ENCODE results near the gene SEC22C. TPM values are rescaled to one million over a fixed set of nuclear protein-coding genes. Genes with fewer than 3 reads are reported as not detected.

Gene SEC22C
- total RNA-seq, 2 donors from 2014 or later = 78.0 to 120 TPM

- Histone ChIP-seq H3K4me3 (no peak overlapping the region), H3K27me3 (replicated peaks; ENCODE audit: insufficient read depth) (no peaks in the 10 kb centered on the region), H3K27ac (peak overlapping the region; percentile 84 to 87), H3K36me3 (no peaks in the 10 kb centered on the region), H3K9me3 (no peaks in the 10 kb centered on the region), H3K4me1 (replicated peaks) (peaks cover 23% of the 10 kb centered on the region)
- DNase-seq (ENCODE audit: low spot score) = peak; percentile 34
- intact Hi-C loops (cut with DNase I) = no loop called here
- TF ChIP-seq, protein P1, sequence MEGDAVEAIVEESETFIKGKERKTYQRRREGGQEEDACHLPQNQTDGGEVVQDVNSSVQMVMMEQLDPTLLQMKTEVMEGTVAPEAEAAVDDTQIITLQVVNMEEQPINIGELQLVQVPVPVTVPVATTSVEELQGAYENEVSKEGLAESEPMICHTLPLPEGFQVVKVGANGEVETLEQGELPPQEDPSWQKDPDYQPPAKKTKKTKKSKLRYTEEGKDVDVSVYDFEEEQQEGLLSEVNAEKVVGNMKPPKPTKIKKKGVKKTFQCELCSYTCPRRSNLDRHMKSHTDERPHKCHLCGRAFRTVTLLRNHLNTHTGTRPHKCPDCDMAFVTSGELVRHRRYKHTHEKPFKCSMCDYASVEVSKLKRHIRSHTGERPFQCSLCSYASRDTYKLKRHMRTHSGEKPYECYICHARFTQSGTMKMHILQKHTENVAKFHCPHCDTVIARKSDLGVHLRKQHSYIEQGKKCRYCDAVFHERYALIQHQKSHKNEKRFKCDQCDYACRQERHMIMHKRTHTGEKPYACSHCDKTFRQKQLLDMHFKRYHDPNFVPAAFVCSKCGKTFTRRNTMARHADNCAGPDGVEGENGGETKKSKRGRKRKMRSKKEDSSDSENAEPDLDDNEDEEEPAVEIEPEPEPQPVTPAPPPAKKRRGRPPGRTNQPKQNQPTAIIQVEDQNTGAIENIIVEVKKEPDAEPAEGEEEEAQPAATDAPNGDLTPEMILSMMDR (IDR thresholded peaks at IDR 0.05) = no peak
- no peak for TF ChIP-seq POLR2AphosphoS5 (IDR thresholded peaks at IDR 0.05)
- no peak for TF ChIP-seq POLR2A (IDR thresholded peaks at IDR 0.05)
- 21% methylated on average over 4 of the region's 4 CpGs for WGBS
Measured at GRCh38 chr3:42517117-42517516, 64.7 kb downstream of the SEC22C start.

DNA sequence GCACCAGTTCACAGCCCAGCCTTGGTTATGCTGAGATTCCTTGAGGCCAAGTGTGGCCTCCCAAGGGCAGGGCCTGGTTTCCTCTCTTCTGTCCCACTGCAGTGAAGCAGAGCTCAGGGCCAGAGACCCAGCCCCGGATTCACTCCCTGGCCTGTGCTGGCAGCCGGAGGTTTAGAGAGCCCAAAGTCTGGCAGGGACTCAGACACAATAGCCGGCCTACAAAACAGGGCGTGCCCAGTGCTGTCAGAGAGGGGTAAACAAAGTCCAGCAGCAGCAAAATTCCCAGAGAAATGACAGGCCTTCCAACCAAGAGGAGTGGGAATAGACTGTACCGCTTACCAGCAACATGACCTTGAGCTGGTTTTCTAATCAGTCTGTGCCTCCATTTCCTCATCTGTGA is 65.3 kb downstream of the SEC22C start:
- intact Hi-C loops (cut with DNase I) = no loop called here
- no peaks in the 10 kb centered on the region for H3K36me3 ChIP-seq
- no peaks in the 10 kb centered on the region for H3K9me3 ChIP-seq
- no peak overlapping the region for H3K4me3 ChIP-seq
- TF ChIP-seq POLR2AphosphoS5 (IDR thresholded peaks at IDR 0.05) = peak; percentile 52
- TF ChIP-seq POLR2A (IDR thresholded peaks at IDR 0.05) = no peak
- WGBS = 45% methylated on average over 5 of the region's 5 CpGs
- H3K27ac ChIP-seq = peak overlapping the region; percentile 84 to 87
- no peaks in the 10 kb centered on the region for H3K27me3 ChIP-seq (replicated peaks; ENCODE audit: insufficient read depth)
- peak; percentile 73 for DNase-seq (ENCODE audit: low spot score)
- peaks cover 23% of the 10 kb centered on the region for H3K4me1 ChIP-seq (replicated peaks)

DNA sequence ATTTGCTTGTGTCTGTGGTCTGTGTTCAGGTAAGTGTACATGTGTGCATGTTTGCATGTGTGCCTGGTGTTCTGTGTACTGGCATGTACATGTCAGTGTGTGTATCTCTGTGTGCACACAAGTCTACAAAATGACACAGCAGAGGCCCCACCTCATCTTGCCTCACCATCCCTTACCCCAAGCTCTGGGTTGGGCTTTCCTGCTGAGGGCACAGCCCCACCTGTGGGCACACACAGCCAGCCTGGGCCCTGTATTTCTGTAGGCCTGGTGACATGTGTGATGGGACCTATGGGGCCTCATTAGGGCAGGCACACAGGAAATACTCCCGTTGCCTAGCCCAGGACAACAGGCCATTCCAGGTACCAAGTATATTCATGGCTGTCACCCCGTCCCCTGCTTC is 65.8 kb downstream of the SEC22C start:
- H3K4me3 ChIP-seq = no peak overlapping the region
- H3K27me3 ChIP-seq (replicated peaks; ENCODE audit: insufficient read depth) = no peaks in the 10 kb centered on the region
- peak overlapping the region; percentile 84 to 87 for H3K27ac ChIP-seq
- TF ChIP-seq, protein P1 (IDR thresholded peaks at IDR 0.05) = no peak
- TF ChIP-seq POLR2A (IDR thresholded peaks at IDR 0.05) (no peak), POLR2AphosphoS5 (IDR thresholded peaks at IDR 0.05) (no peak)
- H3K9me3 ChIP-seq = no peaks in the 10 kb centered on the region
- H3K36me3 ChIP-seq = no peaks in the 10 kb centered on the region
- DNase-seq (ENCODE audit: low spot score) = no peak
- intact Hi-C loops (cut with DNase I) = no loop called here
- WGBS = 63% methylated on average over 2 of the region's 2 CpGs
- peaks cover 23% of the 10 kb centered on the region for H3K4me1 ChIP-seq (replicated peaks)

DNA sequence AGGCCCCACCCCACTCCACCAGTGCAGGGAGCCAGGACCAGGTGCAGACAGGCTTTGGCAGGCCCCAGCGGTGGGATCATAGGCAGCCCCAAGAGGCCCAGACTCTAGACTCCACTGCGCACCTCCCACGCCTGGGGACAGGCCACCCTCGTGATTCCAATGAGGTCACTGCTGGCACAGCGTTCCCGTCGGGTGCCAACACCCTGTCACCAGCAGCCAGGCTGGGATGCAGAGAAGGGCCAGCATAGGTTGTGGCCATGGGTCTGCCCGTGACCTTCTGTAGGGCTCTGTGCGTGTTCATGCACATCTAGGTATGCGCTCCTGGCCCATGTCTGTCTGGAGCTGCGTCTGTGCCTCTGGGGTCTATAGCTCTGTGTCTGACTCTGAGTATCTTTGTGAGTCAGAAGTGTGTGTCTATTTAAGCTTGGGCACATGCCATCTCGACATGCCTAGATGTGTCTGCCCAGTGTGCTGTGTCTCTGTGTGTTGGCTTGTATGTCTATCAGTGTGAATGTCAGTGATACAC is 66.3 kb downstream of the SEC22C start:
- DNase-seq (ENCODE audit: low spot score) = peak; percentile 87
- Histone ChIP-seq H3K27ac (peak overlapping the region; percentile 84 to 87), H3K9me3 (no peaks in the 10 kb centered on the region), H3K4me1 (replicated peaks) (peaks cover 23% of the 10 kb centered on the region), H3K4me3 (no peak overlapping the region), H3K27me3 (replicated peaks; ENCODE audit: insufficient read depth) (no peaks in the 10 kb centered on the region), H3K36me3 (no peaks in the 10 kb centered on the region)
- no peak for TF ChIP-seq POLR2A (IDR thresholded peaks at IDR 0.05)
- TF ChIP-seq, protein P1 (IDR thresholded peaks at IDR 0.05) = peak in 1 of 4 experiments; percentile 10
- peak; percentile 87 for TF ChIP-seq POLR2AphosphoS5 (IDR thresholded peaks at IDR 0.05)
- intact Hi-C loops (cut with DNase I) = no loop called here
- 66% methylated on average over 12 of the region's 12 CpGs for whole genome bisulfite sequencing

- intact Hi-C loops (cut with DNase I) = no loop called here
- TF ChIP-seq POLR2A (IDR thresholded peaks at IDR 0.05) (no peak), POLR2AphosphoS5 (IDR thresholded peaks at IDR 0.05) (no peak)
- TF ChIP-seq, protein P1 (IDR thresholded peaks at IDR 0.05) = no peak
- no peaks in the 10 kb centered on the region for H3K9me3 ChIP-seq
- peaks cover 23% of the 10 kb centered on the region for H3K4me1 ChIP-seq (replicated peaks)
- H3K27ac ChIP-seq = peak overlapping the region; percentile 84 to 87
- H3K27me3 ChIP-seq (replicated peaks; ENCODE audit: insufficient read depth) = no peaks in the 10 kb centered on the region
- H3K36me3 ChIP-seq = no peaks in the 10 kb centered on the region
- peak; percentile 23 for DNase-seq (ENCODE audit: low spot score)
- H3K4me3 ChIP-seq = no peak overlapping the region
- WGBS = 53% methylated on average over 4 of the region's 4 CpGs
Measured at GRCh38 chr3:42514876-42515275, 66.9 kb downstream of the SEC22C start.

Data from prostate gland (tissue), 2 donors.